Lung microvascular endothelial cell (primary cell): ENCODE data around the gene GGA1. TPM values are rescaled to one million over a fixed set of nuclear protein-coding genes. Genes with fewer than 3 reads are reported as not detected.
"Not testable (repeated sequence)": the region's sequence is repeated elsewhere in the genome, so short reads cannot be mapped to it uniquely, and the experiment has no call there.

ENCODE experiments used
- DNase-seq, 2 donors: peaks; one replicate each; pipeline versions ENCODE4 v3.0.0 to v3.0.0-alpha.2; 2010; ENCODE audit warnings: low read depth in 2 of 2
- total RNA-seq: library from RNA; depleted of rRNA; stranded (reverse); fragments of >200 nt; gene quantifications from 2 replicates; pipeline ENCODE4 v1.2.1, GENCODE V29; 2014

The GGA1 gene
- total RNA-seq, 1 donor from 2014 or later: 85.3 TPM

DNA sequence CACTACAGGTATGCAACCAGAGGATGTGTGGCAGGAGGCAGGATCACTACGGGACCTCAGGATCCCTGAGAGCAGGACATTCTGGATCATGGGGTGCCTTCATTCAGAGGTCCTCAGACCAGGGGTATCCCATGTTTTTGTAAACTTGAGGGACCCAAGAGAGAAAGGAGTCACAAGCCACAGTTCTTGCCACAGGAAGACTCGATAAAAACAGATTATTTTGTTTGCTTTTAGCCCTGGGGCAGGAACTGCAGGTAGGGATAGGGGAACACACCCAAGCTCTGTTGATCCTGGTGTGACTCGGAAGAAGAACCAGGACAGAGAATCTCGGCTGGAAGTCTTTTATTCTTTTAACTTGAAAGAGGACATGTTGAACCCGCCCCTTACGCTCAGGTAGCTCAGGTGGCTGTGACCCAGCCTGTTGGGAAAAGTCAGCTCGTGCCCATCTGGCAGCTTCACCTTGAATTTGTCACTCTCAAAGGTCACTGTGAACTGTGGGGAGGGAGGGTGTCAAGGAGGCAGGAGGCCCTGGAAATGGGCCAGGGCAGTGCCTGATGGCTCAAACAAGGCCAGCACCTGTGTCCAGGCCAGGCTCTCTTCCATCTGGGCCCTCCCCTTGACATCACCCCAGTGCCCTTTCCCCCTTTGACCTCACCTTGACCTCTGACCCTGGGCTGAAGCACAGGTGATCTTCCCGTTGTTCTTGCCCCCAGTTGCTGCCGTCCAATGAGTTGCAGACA, 38.5 kb upstream of the GGA1 start:
- no peak for DNase-seq

DNA sequence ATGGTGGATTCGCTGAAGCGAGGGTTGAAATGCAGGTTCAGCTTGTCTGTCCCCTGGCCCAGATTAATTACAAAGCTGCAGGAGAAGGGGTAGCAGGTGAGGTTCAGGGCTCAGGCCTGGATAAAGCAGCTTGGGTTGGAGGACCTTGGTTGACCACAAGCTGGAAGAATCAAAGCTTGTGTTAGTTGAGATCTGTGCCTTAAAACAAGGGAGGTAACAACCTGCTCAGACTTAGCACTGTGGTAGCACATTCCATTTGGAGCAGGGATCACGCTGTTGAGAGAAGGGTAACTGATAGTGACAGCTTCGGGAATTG, 38.0 kb upstream of the GGA1 start:
- no peak for DNase-seq

DNA sequence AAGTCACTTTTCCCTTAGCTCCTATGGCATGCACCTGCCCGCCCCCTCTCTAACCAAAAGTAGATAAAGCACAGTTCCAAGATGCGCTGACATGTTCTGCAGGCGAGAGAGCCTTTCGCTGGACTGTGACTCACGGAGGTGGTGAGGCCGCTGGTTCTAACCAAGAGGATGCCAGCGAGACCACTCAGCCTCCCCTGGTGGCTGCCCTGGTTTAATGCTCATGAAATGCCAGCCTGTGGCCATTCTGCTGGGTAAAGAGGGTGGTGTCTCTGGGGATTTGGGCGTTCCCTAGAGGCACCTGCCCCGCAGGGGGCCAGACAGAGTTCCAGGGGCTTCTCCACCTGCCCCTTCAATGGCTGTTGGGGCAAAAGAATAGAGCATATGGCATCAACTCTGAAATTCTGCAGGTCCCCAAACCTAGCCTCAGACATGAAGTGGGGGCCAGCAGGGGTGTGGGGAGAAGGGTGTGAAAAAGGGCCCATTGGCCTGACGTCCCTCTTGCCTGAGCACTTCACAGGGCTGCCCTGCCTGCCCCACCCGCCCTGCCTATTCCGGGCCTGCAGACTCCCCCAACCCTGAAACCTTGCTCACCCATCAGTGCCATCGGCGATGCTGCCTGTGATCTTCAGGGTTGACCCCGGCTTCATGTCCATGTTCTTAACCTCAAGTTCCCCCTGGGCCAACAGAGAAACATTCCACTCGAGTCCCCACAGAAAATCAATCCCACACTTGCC, 37.2 kb upstream of the GGA1 start:
- no peak for DNase-seq

DNA sequence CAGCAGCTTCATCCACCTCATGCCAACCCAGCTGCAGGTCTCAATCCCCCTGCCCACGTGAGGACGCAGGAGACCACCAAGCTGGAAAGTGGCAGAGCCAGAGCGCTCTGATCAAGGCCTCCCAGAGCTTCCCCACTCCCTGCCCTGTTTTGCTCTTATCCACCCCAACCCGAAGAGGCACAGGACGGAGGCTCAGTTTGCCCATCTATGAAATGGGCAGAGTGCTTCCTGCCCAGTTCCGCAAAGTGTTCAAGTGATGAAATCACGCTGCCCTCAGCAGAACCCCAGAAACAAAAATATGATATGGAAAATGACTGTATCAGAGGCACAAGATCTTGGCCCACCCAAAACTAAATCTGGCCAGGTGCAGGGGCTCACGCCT, 36.7 kb upstream of the GGA1 start:
- no peak for DNase-seq

DNA sequence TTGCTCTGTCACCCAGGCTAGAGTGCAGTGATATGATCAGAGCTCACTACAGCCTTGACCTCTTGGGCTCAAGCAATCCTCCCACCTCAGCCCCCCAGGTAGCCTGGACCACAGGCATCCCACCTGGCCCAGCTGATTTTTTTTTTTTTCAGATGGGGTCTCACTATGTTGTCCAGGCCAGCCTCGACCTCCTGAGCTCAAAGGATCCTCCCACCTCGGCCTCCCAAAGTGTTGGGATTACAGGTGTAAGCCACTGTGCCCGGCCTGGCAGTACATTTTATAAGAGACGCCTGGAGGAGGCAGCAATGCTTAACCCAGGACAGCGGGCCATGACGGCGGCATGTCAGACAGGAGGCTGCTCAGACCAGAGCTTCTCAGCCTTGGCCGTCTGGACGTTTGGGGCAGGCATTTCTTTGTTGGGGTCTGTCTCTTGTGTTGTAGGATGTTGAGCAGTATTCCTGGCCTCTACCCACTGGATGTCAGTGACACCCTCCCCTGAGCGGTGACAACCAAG, 33.1 kb upstream of the GGA1 start:
- DNase-seq: no peak

DNA sequence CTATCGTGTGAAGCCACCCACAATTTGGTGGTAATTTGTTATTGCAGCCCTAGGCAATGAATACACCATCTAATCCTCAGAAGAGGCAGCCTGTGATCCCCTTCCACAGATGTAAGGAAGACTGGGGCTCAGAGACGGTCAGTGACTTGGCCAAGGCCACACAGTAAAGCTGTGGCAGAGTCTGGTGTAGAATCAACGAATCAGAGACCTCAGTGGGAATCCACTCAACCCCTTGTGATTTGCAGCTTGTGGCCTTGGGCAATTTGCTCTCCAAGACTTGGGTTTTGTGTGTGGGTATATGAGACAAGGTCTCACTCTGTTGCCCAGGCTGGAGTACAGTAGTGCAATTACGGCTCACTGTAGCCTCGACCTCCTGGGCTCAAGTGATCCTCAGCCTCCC, 30.6 kb upstream of the GGA1 start:
- DNase-seq: no peak

DNA sequence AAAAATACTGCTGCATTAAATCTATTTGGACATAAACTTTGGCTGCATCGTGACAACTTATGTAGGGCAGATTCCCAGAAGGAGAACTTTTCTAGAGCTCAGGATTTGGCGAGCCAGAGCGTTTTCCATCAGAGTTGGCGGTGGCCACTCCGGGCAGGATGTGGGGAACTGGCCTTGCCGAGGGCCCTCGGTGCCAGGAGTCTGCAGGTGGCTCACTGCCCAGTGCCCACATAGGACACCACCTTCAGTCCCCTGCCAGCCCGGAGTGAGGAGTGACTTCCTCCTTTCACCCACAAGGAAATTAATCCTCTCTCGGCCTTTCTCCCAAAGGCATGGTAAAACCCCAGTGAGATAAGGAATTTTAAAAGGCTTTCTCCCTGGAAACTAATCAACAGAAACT, 27.1 kb upstream of the GGA1 start:
- DNase-seq: peak in 1 of 2 donors; percentile 64

DNA sequence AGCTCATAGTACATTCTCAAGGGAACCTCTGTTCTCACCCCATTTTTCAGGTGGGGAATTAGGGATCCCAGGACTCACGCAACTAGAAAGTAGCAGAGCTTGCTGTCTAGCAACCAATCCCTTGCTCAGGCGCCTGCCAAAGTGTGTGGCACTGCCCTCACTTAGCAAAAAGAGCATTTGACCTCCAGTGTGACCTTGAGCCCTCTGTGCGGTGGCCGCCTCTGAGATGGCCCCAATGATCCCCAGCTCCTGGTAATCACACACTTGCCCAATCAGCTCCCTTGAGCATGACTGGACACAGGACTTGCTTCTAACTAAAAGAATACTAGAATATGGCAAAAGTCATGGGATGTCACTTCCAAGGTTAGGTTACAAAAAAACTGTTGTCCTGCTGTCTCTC, 26.1 kb upstream of the GGA1 start:
- DNase-seq: no peak

DNA sequence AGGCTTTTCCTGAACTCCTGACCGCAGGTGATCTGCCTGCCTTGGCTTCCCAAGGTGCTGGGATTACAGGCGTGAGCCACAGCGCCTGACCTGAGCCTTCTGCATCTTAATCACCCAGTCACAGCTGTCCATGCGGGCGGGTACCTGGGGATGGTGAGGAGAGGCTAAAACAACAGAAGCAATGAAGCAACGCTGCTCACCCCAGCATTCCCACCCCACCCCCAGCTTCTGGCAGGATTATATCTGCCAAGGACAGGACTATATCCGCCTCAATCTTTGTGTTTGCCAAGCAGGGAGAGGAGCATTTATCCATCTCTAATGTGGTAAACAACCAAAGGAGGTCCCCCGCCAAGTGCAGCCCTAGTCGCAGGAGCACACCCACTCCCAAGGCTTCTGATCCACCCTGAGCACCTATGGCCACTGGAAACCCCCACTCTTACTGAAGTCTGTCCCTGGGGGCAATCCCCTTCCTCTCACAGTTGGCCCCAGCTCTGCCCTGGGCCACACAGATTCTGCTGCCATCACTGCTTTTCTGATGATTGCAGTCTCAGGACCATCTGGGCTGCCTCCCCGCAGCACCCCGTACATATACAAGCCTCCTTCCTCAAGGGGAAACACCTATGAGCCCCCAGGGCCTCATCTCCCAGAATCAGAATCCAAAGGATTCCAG, 20.0 kb upstream of the GGA1 start:
- no peak for DNase-seq

DNA sequence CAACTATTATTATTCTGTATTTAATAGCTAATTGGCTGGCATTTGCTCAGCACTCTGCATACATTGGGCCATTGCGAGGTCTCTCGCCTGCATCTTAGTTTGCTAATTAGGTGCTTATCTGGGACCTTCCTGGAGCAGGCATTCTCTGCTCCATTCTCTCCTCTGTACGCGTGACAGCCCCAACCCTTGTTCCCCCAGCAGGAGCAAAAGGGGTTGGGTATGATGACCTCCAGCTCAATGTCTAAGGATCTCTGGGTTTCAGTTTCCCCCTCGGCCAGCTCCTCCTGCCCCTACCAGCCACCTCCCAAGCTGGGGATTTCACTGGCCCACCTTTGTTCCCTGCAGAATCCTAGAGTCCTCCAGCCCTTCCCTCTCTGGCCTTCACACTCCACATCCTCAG, 19.0 kb upstream of the GGA1 start:
- no peak for DNase-seq

DNA sequence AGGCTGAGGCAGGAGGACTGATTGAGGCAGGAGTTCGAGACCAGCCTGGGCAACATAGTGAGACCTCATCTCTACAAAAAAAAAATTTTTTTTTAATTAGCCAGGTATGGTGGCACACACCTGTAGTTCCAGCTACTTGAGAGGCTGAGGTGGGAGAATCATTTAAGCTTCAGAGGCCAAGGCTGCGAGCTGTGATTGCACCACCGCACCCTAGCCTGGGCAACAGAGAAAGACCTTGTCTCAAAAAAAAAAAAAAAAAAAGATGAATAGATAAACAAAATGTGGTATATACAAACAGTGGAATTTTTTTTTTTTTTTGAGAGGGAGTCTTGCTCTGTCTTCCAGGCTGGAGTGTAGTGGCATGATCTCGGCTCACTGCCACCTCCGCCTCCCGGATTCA, 17.6 kb upstream of the GGA1 start:
- not testable (repeated sequence) for DNase-seq

DNA sequence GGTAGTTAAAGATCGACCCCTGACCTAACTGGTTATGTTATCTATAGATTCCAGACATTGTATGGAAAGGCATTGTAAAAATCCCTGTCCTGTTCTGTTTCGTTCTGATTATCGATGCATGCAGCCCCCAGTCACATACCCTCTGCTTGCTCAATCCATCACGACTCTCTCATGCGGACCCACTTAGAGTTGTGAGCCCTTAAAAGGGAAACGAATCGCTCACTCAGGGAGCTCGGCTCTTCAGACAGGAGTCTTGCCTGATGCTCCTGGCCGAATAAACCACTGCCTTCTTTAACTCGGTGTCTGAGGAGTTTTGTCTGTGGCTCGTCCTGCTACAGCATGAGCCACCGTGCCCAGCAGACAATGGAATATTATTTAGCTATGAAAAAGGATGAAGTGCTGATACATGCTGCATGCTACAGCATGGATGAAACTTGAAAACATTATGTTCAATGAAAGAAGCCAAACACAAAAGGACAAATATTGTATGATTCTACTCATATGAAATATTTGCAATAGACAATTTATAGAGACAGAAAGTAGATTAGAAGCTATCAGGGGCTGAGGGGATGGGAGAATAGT, 16.7 kb upstream of the GGA1 start:
- no peak for DNase-seq

DNA sequence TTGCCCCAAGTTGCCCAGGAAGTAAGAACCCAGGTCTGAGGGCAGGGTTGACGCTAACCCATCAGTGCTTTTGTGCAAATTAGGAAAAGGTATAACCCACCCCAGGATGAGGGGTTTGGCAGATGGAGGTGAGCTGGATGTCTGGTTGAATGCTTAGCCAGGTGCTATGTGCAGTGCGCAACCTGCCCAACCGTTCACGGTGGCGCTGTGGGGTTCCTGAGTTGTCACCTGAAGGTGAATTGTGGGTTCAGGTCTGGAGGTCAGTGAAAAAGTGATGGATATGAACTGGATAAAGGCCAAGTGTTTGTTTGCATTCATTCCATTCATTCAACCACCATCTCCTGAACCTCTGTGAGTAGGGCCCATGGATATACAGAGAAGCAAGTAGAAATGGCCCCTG, 14.4 kb upstream of the GGA1 start:
- no peak for DNase-seq

DNA sequence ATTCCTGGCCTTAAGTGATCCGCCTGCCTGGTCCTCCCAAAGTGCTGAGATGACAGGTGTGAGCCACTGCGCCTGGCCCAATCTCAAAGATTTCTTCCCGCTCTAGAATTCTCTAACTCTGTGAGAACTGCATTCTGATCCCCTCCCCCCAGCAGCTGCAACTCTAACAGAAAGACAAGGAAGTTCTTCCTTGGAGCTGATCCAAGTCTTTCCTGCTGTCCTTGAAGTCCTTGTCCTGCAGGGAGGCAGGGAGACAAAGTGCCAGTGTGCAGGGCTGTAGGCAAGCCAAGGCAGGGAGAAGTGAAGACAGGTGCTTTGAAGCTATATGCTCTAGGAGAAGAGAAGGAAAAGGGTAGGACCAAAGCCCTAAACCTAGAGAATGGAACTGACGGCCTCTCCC, 9.5 kb upstream of the GGA1 start:
- DNase-seq: no peak

DNA sequence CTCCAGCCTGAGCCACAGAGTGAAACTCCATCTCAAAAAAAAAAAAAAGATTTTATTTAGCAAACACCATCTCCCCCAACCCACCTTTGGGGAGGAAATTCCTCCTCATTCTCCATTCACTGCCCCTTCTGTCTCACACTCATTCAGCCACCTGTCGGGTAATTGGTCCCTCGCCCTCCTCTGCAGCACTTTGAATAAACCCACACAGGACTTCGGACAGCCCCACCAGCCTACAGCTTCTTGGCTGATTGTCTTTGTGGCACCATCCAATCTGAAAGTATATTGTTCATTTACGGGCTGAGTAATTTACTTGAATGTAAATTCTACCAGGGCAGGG, 7.5 kb upstream of the GGA1 start:
- DNase-seq: no peak

DNA sequence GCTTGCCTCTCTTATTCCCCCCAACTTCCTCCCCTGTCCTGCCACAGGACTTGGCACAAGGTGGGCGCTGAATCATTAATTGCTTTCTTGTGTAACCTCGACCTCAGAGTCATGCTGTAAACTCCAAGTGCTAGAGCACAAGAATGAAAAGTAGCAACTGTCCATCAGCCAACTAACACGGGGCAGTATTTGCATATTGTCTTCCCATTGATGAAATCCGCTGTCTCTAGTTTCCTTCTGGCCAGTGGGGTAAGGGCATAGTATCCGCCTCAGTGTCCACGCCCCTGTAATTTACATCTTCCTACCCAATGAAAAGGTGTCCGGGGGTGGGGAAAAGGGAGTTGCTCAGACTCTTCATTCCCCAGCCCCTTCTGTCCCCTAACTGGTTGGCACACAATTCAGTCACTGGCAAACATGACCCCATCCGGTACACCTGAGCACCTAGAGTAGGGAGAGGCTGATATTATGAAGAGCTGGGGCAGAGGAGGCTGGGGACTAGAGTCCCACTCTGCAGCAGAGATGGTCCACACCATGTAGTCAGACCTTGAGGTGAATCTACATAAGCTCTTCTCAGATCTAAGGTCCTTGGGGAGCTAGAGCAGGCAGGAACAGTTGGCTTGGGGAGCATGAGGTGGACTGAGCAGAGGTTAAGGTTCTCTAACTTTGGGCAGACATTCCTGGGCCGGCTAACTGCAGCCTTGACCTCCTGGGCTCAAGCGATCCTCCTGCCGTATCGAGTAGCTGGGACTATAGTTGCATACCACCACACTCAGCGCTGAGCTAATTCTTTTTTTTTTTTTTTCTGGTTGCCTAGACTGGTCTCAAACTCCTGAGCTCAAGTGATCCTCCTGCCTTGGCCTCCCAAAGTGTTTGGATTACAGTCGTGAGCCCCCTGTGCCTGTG, 6.8 kb upstream of the GGA1 start:
- peak; percentile 31 to 76 for DNase-seq

DNA sequence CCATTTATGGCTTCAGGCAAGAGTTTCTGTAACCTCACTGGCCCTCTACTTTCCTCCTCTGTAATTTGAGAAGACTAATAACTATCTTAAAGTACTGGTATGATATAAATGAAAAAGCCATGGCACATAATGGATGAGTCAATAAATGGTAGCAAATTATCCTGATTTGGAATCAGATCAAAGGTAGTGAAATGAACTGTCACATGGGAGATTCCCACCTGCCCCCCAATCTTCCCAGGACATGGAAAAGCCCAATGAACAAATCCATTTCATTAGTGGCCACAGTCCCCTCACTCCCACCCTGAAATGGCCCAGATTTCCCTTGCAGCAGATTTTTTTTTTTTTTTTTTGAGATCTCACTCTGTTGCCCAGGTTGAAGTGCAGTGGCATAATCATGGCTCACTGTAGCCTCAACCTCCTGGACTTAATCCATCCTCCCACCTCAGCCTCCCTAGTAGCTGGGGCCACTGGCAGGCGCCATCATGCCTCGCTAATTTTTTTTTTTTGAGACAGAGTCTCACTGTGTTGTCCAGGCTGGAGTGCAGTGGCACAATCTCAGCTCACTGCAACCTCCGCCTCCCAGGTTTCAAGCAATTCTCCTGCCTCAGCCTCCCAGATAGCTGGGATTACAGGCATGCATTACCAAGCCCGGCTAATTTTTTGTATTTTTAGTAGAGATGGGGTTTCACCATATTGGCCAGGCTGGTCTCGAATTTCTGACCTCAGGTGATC, 5.9 kb upstream of the GGA1 start:
- DNase-seq: not testable (repeated sequence)

DNA sequence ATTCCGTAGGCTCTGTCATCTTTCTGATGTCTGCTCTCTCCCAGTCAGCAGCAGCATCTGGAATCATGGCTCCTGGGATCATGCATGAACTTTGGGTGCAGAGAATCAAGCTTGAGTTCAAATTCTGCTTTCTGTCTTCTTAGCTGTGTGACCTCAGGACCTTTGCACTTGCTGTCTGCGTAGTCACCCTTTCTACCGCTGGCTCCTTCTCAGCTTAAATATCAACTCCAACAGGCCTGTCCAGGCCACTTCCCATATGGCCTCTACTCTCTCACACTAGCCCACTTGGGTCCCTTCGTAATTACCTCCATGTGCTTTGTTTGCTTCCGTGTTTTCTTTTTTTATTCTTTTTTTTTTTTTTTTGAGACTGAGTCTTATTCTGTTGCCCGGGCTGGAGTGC, 4.6 kb upstream of the GGA1 start:
- DNase-seq: no peak

DNA sequence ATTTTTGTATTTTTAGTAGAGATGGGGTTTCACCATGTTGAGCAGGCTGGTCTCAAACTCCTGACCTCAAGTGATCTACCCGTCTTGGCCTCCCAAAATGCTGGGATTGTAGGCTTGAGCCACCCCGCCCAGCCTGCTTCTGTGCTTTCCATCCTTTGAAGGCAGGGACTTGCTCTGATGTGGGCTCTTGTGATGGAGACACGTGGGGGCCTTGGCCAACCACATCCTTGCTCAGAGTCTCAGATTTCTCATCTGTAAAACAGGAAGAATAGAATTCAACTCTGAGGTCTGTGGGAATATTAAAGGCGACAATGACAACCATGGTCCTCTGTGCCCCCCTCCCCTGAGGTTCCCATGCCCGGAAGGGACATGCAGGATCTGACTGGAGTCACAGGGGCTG, 3.8 kb upstream of the GGA1 start:
- no peak for DNase-seq

DNA sequence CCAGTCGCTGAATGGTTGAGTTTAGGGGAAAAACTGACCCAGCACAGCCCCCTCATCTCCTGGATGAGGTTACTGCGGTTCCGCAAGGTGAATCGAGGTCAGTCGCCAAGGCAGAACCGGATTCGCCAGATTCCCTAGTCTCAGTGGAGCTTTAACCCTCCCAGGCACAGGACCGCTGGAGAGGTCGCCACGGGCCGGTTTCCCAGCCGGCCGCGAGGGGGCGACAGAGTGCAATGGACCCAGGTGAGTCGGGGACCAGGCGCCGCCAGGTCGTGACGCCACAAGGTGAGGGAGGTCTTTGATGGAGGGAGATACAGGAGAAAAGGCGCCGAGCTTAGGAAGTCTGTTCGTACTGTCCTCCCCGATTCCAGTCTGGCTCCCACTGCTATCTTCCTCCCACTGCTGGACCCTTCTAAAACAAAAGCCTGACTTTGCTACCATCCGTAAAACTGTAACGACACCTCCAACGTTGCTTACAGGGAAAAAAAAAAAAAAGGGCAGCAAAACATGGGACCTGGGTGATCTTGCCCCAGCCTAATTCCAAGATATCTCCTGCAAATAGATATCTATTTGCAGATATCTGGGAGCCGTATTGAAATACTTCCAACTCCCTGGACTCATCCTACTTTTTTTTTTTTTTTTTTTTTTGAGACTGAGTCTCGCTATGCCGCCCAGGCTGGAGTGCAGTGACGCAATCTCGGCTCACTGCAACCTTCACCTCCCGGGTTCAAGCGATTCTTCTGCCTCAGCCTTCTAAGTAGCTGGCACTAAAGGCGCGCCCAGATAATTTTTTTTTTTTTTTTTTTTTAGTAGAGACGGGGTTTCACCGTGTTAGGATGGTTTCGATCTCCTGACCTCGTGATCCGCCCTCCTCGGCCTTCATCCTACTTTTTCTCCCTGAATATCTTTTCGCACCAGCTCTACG, 1.4 kb upstream of the GGA1 start:
- DNase-seq: peak; percentile 57 to 83
